Measurements from ENCODE around the gene KCTD20. TPM values are rescaled to one million over a fixed set of nuclear protein-coding genes. Genes with fewer than 3 reads are reported as not detected.

KCTD20 gene
- total RNA-seq, 2 experiments from 2014 or later: 45.7 to 50.0 TPM

DNA sequence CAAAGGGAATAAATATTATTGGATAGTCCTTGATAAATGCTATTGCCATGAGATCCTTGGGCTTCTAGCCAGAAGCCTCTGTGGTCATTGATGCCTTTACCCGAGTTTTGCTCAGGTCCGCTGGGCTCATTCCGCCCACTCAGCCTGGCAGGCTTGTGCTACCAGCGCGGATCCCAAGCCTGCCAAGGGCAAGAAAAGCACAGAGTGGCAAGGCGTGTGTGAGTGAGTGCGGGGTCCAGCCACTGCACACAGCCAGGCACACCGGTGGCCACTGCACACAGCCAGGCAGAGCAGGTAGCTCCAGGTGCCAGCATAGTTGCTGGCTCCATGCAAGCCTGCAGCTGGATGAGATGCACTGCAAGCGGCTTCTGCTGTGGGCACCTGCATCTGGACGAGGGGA, 65.7 kb downstream of the KCTD20 start:
- ATAC-seq (ENCODE audit: low read depth): no peak
- peaks cover 53% of the 10 kb centered on the region for H3K36me3 Mint-ChIP-seq
- H3K27me3 Mint-ChIP-seq: no peaks in the 10 kb centered on the region
- H3K9me3 Mint-ChIP-seq: no peaks in the 10 kb centered on the region
- no peak overlapping the region for H3K27ac Mint-ChIP-seq
- POLR2A ChIA-PET: no interaction called here
- DNase-seq: no peak
- H3K4me1 Mint-ChIP-seq: peaks cover 12% of the 10 kb centered on the region
- no peak overlapping the region for H3K4me3 Mint-ChIP-seq

DNA sequence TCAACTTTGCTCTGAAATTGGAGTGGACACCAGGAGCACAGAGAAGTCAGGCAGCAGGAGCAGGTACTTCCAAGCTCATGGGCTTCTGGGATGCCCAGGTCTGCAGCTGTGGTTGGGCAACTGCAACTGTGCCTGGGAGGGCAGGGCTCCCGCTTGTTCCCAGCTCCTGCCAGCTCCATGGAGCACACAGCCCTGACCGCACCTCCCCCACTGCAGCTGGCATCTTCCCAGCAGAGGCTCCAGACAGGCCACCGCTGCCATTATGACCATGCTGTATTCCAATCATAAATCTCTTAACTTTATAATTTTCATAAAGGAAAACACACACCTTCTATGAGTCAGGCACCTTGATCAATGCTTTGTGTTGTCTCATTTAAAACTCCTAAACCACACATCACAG, 67.6 kb downstream of the KCTD20 start:
- Mint-ChIP-seq H3K36me3 (peaks cover 58% of the 10 kb centered on the region), H3K4me1 (peaks cover 17% of the 10 kb centered on the region), H3K9me3 (no peaks in the 10 kb centered on the region), H3K4me3 (no peak overlapping the region), H3K27me3 (no peaks in the 10 kb centered on the region), H3K27ac (no peak overlapping the region)
- ATAC-seq (ENCODE audit: low read depth) (no peak), DNase-seq (no peak)
- POLR2A ChIA-PET: no interaction called here

DNA sequence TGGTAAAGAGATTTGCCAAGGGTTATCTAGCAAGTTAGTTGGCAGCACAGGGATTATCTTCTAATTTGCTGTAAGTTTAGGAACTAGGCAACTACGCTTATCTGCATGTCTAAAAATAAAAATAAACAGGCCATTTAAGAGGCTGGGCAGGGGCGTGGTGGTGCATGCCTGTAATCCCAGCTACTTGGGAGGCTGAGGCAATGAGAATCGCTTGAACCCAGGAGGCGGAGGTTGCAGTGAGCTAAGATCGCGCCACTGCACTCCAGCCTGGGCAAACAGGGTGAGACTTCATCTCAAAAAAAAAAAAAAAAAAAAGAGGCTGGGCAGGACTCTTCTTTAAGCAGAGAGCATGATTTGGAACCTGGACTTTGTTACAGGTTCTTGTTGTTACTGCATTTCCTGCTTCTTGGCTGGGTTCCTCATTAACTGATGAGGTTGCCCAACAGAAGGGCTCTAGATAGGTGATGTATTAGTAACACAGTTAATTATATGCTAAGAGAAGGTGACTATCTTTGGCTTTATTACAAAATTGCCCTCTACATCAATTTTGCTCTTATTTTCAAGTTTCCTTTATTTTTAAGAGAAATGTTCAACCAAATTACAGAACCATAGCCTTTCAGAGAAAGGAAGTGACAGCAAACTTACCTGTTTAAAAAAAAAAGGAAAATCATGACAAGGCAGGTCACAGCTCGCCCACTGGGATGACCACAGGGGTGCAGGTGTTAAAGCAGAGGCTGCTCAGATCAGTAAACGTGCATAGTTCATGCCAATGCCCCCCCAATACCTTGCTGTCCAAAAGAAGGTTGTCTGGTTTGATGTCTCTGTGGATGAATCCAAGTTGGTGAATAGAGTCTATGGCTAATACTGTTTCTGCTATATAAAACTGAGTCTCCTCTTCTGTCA, 72.0 kb downstream of the KCTD20 start:
- POLR2A ChIA-PET: interaction anchor here (0.6 kb wide), 1 partner anchor 78 kb away, joined by 4 read pairs; no protein-coding TSS in a partner anchor
- DNase-seq: no peak
- Mint-ChIP-seq H3K9me3 (no peaks in the 10 kb centered on the region), H3K27me3 (no peaks in the 10 kb centered on the region), H3K27ac (peak overlapping the region; percentile 36), H3K4me3 (no peak overlapping the region), H3K4me1 (peaks cover 30% of the 10 kb centered on the region), H3K36me3 (peaks cover 58% of the 10 kb centered on the region)
- no peak for ATAC-seq (ENCODE audit: low read depth)

DNA sequence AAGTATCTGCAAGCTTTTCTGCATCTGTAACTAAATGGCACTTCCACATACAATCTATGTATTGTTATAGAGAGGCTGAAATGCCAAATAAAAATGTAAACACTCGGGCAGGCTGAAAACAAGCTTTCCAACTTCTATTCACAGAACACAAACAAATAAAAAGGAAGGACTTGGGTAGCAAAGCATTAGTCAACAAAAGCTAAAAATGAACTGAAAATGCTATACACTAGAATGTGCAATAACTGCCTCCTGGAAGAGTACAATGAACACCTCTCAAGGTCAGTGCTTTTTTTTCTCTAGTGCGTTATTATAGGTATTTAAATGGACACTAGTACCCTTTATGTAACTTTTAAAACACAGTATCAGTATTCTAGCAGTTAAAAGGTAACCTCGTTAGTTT, 73.0 kb downstream of the KCTD20 start:
- POLR2A ChIA-PET: no interaction called here
- peaks cover 61% of the 10 kb centered on the region for H3K36me3 Mint-ChIP-seq
- no peak for DNase-seq
- H3K27me3 Mint-ChIP-seq: no peaks in the 10 kb centered on the region
- no peak overlapping the region for H3K4me3 Mint-ChIP-seq
- ATAC-seq (ENCODE audit: low read depth): no peak
- H3K9me3 Mint-ChIP-seq: no peaks in the 10 kb centered on the region
- H3K4me1 Mint-ChIP-seq: peaks cover 33% of the 10 kb centered on the region
- H3K27ac Mint-ChIP-seq: no peak overlapping the region

DNA sequence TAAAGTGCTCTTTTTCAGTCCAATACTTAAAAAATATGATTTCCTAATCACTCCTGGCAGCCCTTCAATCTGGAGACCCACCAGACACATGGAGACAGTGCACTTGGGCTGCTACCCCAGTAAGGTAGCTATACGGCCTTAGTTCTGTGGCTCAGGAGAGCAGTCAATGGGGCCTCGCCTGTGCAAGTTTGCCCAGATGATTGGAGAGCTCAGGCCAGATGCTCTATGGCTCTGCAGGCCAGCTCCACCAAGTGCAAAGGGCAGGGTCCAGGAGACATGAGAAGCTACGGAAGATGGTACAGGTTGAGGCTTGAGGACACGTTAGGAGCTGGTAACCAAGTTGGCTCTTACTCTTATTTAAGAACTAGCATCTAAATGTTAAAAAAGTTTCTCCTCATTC, 73.8 kb downstream of the KCTD20 start:
- ATAC-seq (ENCODE audit: low read depth) (no peak), DNase-seq (no peak)
- POLR2A ChIA-PET: no interaction called here
- Mint-ChIP-seq H3K4me1 (peaks cover 33% of the 10 kb centered on the region), H3K36me3 (peaks cover 56% of the 10 kb centered on the region), H3K27ac (no peak overlapping the region), H3K9me3 (no peaks in the 10 kb centered on the region), H3K4me3 (no peak overlapping the region), H3K27me3 (no peaks in the 10 kb centered on the region)

DNA sequence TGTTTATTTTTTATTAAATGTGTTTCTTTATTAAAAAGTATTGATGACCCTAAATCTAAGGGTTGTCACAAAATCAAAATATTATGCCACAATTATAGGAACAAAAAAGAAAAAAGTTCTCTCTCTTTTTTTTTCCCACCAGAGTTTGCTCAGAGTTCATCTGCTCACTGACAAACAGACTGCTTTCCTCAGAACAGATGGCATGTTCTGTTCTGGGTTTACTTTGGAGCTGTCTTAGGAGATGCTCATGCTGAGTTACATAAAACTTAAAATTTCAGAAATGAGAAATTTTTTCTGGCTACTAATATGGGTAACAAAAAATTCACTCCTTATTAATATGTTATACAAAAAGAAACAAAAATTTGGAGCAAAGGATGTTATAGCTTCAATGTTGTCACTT, 74.2 kb downstream of the KCTD20 start:
- POLR2A ChIA-PET: no interaction called here
- no peak overlapping the region for H3K27ac Mint-ChIP-seq
- no peak overlapping the region for H3K4me3 Mint-ChIP-seq
- ATAC-seq (ENCODE audit: low read depth) (no peak), DNase-seq (no peak)
- H3K9me3 Mint-ChIP-seq: no peaks in the 10 kb centered on the region
- H3K27me3 Mint-ChIP-seq: no peaks in the 10 kb centered on the region
- peaks cover 33% of the 10 kb centered on the region for H3K4me1 Mint-ChIP-seq
- H3K36me3 Mint-ChIP-seq: peaks cover 55% of the 10 kb centered on the region

DNA sequence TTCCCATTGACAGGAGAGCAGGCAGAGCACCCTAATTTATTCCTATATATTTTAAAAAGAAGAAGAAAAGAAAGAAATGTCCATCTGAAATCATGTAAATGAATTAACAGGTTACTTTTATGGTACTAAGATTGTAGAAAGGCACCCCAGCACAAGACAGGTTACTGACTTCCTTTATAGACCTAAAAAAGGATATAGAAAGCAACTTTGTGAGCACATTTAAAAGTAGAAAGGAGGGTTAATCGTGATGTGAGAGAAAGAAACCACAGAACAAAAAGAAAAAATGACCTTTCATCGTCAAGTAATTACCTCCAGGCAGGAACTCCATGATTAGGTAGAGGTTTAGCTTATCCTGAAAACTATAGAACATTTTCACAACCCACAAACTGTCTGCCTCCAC, 74.6 kb downstream of the KCTD20 start:
- Mint-ChIP-seq H3K4me1 (peaks cover 33% of the 10 kb centered on the region), H3K27ac (no peak overlapping the region), H3K9me3 (no peaks in the 10 kb centered on the region), H3K36me3 (peaks cover 55% of the 10 kb centered on the region), H3K4me3 (no peak overlapping the region), H3K27me3 (no peaks in the 10 kb centered on the region)
- POLR2A ChIA-PET: no interaction called here
- ATAC-seq (ENCODE audit: low read depth): no peak
- DNase-seq: no peak

DNA sequence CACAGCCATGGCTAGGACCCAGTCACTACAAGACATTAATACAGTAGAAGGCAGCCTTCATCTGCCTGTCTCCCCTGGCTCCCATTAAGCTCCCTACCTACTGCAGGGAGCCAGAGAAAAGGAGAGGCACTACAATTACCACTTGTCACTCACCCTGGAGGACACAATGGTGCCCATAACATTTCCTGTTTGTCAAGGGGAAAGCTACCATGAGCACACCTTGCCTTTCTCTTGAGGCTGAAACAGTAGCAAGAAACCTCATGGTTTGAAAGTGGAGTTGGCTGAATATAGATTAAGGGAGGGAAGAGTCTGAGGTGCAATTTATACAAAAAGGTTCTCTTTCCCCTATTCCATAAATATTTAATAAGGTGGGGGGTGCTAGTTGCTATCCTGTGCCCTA, 76.6 kb downstream of the KCTD20 start:
- POLR2A ChIA-PET: interaction anchor here (0.6 kb wide), 1 partner anchor 26 kb away, joined by 6 read pairs; no protein-coding TSS in a partner anchor
- H3K4me3 Mint-ChIP-seq: no peak overlapping the region
- DNase-seq (no peak), ATAC-seq (ENCODE audit: low read depth) (peak; percentile 45)
- peaks cover 33% of the 10 kb centered on the region for H3K4me1 Mint-ChIP-seq
- no peaks in the 10 kb centered on the region for H3K9me3 Mint-ChIP-seq
- no peak overlapping the region for H3K27ac Mint-ChIP-seq
- H3K36me3 Mint-ChIP-seq: peaks cover 59% of the 10 kb centered on the region
- no peaks in the 10 kb centered on the region for H3K27me3 Mint-ChIP-seq

DNA sequence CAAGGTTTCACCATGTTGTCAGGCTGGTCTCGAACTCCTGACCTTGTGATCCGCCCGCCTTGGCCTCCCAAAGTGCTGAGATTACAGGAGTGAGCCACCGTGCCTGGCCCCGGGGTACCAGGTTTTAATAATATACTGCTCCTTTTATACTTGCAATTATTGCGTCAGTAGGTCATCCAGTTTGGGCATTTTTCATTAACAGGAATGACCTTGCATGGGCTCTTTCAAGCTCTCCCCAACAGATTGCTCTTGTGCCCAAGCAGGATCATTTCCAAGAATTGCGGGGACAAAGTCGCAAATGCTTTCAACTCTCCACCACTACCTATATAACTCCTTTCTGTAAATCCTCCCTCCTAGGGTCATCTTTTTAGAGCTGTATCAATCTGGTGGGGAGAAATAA, 80.7 kb downstream of the KCTD20 start:
- POLR2A ChIA-PET: interaction anchor here (1.2 kb wide), 1 partner anchor 19 kb away, joined by 5 read pairs; no protein-coding TSS in a partner anchor
- Mint-ChIP-seq H3K4me3 (no peak overlapping the region), H3K36me3 (peaks cover 50% of the 10 kb centered on the region), H3K27ac (no peak overlapping the region), H3K4me1 (peaks cover 20% of the 10 kb centered on the region), H3K27me3 (no peaks in the 10 kb centered on the region), H3K9me3 (no peaks in the 10 kb centered on the region)
- no peak for ATAC-seq (ENCODE audit: low read depth)
- no peak for DNase-seq

DNA sequence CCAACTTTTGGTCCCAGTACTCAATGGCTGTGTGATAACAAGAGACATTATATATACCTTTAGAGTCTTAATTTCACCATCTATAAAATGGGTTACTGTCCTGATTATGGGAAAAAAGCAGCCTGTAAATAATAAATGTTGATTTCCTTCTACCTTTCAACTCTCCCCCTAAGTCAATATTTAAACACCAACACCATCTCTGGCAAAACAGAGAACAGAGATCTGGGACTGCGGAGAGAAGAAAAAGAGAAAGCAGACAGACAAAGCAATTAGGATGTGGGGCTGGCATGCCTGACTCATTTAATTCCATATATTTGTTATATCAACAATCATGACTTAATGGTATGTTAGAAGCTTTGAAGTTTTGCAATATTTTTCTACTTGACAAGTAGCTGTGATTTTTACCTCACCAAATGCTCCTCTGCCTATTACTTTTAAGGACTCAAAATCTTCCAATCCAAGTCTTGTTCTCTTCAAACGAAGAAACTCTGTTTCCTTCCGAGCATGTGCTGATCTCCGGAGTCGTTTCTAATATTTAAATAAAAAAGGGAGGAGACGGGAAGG, 81.2 kb downstream of the KCTD20 start:
- H3K9me3 Mint-ChIP-seq: no peaks in the 10 kb centered on the region
- POLR2A ChIA-PET: interaction anchor here (1.2 kb wide), 1 partner anchor 19 kb away, joined by 5 read pairs; no protein-coding TSS in a partner anchor
- peaks cover 45% of the 10 kb centered on the region for H3K36me3 Mint-ChIP-seq
- no peak for DNase-seq
- no peaks in the 10 kb centered on the region for H3K27me3 Mint-ChIP-seq
- peaks cover 22% of the 10 kb centered on the region for H3K4me1 Mint-ChIP-seq
- no peak overlapping the region for H3K27ac Mint-ChIP-seq
- H3K4me3 Mint-ChIP-seq: no peak overlapping the region
- ATAC-seq (ENCODE audit: low read depth): no peak

DNA sequence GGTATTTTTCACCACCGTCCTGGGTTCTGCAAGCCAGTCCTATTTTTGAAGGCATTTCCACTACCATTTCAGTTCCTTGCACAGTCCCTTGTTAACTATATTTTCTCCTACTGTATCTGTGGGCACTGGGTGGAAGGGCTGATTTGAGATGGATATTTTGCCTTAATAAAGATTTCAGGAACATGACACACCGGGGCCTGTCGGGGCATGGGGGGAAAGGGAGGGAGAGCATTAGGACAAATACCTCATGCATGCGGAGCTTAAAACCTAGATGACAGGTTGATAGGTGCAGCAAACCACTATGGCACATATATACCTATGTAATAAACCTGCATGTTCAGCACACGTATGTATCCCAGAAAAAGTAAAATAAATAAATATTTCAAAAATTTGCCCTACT, 82.1 kb downstream of the KCTD20 start:
- peaks cover 17% of the 10 kb centered on the region for H3K4me1 Mint-ChIP-seq
- no peak for DNase-seq
- peaks cover 40% of the 10 kb centered on the region for H3K36me3 Mint-ChIP-seq
- no peaks in the 10 kb centered on the region for H3K27me3 Mint-ChIP-seq
- ATAC-seq (ENCODE audit: low read depth): no peak
- H3K4me3 Mint-ChIP-seq: no peak overlapping the region
- H3K9me3 Mint-ChIP-seq: no peaks in the 10 kb centered on the region
- POLR2A ChIA-PET: no interaction called here
- H3K27ac Mint-ChIP-seq: no peak overlapping the region

DNA sequence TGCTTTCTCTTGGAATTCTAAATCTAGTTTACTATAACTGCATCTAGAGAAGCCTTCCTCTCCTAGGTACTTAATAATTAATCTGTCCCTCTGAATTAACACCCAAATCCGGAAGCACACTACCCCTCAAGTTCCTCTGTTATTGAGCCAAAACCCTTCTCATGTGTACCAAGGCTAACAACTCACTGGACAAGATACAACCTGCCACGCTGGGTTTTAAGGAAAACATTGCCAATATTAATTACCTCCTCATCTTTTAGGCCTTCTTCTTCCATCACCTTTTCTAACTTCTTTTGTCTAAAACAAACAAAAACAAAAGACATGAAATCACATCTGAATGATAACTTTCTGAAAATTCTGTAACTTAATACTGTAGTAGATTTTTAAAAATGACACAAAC, 82.5 kb downstream of the KCTD20 start:
- no peak for ATAC-seq (ENCODE audit: low read depth)
- no peak overlapping the region for H3K27ac Mint-ChIP-seq
- H3K27me3 Mint-ChIP-seq: no peaks in the 10 kb centered on the region
- no peaks in the 10 kb centered on the region for H3K9me3 Mint-ChIP-seq
- H3K36me3 Mint-ChIP-seq: peaks cover 36% of the 10 kb centered on the region
- no peak for DNase-seq
- POLR2A ChIA-PET: no interaction called here
- peaks cover 16% of the 10 kb centered on the region for H3K4me1 Mint-ChIP-seq
- no peak overlapping the region for H3K4me3 Mint-ChIP-seq

DNA sequence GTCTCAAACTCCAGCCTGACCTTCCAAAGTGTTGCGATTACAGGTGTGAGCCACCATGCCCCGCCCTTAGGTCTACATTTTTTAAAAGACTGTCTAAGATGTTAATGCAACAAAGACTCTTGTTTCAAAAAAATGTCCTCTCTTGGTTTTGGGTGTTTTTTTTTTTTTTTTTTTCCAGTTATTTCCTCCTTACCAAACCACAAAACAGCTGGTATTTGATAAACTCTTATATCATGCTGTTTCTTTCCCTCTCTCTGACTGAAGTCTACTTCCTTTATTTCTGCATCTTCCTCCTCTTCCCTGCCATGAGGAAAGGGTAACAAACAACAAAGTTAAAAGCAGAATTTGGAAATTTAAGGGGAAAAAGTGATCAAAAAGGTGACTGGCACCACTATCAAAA, 83.3 kb downstream of the KCTD20 start:
- Mint-ChIP-seq H3K27me3 (no peaks in the 10 kb centered on the region), H3K36me3 (peaks cover 32% of the 10 kb centered on the region), H3K27ac (no peak overlapping the region), H3K4me3 (no peak overlapping the region), H3K9me3 (no peaks in the 10 kb centered on the region), H3K4me1 (peaks cover 14% of the 10 kb centered on the region)
- ATAC-seq (ENCODE audit: low read depth) (no peak), DNase-seq (no peak)
- POLR2A ChIA-PET: no interaction called here

DNA sequence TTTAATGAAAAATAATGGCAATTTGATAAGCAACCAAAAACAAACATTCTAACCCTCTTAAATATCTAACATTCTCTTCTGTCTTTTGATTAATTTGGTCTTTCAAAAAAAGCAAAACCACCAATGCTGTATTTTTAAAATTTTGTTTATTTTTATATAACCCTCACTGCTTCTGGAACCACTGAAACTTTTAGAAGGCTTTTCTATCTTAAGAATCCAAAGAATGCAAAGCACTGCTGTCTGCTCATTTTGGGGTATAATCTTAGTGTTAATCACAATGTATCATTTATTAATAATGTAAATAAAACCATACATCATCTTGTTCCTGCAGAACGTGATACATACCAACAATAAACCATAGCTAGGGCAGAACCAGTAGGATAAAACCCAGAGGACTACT, 90.5 kb downstream of the KCTD20 start:
- H3K4me1 Mint-ChIP-seq: peaks cover 19% of the 10 kb centered on the region
- ATAC-seq (ENCODE audit: low read depth) (no peak), DNase-seq (no peak)
- H3K27me3 Mint-ChIP-seq: no peaks in the 10 kb centered on the region
- no peak overlapping the region for H3K4me3 Mint-ChIP-seq
- peaks cover 49% of the 10 kb centered on the region for H3K36me3 Mint-ChIP-seq
- POLR2A ChIA-PET: no interaction called here
- H3K9me3 Mint-ChIP-seq: no peaks in the 10 kb centered on the region
- no peak overlapping the region for H3K27ac Mint-ChIP-seq

Data from activated naive CD8-positive, alpha-beta T cell treated with anti-CD3 and anti-CD28 coated beads, Interleukin-2, amount 10 ng/mL, durations not matched to agents 7 days and 5 days (primary cell).